ENCODE data around the gene ARHGAP15. TPM values are rescaled to one million over a fixed set of nuclear protein-coding genes. Genes with fewer than 3 reads are reported as not detected.

Gene ARHGAP15
- total and polyA plus RNA-seq, 2 experiments from 2014 or later, result 0.26 TPM; not detected in 1

DNA sequence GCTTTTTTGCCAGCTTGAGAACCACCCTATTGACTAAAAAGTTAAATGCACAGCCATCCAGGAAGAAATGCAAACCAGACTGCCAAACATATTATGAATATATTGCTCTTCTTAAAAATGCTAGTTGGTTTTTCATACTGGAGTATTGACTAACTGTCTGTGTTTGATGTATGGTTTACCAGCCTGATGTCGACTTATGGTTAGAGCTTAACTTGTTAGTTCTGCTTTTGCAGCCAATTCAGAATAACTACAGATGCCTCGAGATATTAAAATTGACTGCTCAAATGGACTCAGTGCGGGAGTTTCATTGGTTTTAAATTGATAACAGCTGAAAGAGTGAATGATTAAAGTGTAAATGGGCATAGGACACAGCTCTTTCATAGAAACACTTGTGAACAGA is 369.8 kb downstream of the ARHGAP15 start:
- no peaks in the 10 kb centered on the region for H3K36me3 ChIP-seq (ENCODE audit: insufficient read depth)
- Mint-ChIP-seq H3K4me3 (no peak overlapping the region), H3K27me3 (ENCODE audit: insufficient read depth, low read depth, poor library complexity) (peaks cover 4% of the 10 kb centered on the region), H3K36me3 (ENCODE audit: low read depth) (no peaks in the 10 kb centered on the region; the same call in 2 of the 3 replicates), H3K4me1 (no peaks in the 10 kb centered on the region), H3K9me3 (peaks cover 6% of the 10 kb centered on the region; the same call in 2 of the 3 replicates), H3K27ac (no peak overlapping the region)
- no peak for ATAC-seq
- TF ChIP-seq, protein P1, sequence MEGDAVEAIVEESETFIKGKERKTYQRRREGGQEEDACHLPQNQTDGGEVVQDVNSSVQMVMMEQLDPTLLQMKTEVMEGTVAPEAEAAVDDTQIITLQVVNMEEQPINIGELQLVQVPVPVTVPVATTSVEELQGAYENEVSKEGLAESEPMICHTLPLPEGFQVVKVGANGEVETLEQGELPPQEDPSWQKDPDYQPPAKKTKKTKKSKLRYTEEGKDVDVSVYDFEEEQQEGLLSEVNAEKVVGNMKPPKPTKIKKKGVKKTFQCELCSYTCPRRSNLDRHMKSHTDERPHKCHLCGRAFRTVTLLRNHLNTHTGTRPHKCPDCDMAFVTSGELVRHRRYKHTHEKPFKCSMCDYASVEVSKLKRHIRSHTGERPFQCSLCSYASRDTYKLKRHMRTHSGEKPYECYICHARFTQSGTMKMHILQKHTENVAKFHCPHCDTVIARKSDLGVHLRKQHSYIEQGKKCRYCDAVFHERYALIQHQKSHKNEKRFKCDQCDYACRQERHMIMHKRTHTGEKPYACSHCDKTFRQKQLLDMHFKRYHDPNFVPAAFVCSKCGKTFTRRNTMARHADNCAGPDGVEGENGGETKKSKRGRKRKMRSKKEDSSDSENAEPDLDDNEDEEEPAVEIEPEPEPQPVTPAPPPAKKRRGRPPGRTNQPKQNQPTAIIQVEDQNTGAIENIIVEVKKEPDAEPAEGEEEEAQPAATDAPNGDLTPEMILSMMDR (conservative IDR thresholded peaks at IDR 0.05; ENCODE audit: low read depth in 2 of 2), result no peak
- TF ChIP-seq, protein P2, sequence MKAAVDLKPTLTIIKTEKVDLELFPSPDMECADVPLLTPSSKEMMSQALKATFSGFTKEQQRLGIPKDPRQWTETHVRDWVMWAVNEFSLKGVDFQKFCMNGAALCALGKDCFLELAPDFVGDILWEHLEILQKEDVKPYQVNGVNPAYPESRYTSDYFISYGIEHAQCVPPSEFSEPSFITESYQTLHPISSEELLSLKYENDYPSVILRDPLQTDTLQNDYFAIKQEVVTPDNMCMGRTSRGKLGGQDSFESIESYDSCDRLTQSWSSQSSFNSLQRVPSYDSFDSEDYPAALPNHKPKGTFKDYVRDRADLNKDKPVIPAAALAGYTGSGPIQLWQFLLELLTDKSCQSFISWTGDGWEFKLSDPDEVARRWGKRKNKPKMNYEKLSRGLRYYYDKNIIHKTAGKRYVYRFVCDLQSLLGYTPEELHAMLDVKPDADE (IDR thresholded peaks at IDR 0.05), result no peak
- no peak for TF ChIP-seq EZH2phosphoT487 (IDR thresholded peaks at IDR 0.05; ENCODE audit: unreplicated experiment)
- TF ChIP-seq CREB1 (CRISPR knock-in tag; IDR thresholded peaks at IDR 0.05; ENCODE audit: low read depth), result no peak
- TF ChIP-seq ZNF114 (CRISPR knock-in tag; IDR thresholded peaks at IDR 0.05), result no peak
- TF ChIP-seq JUNB (IDR thresholded peaks at IDR 0.05; ENCODE audit: unreplicated experiment), result no peak
- TF ChIP-seq STAT1 (IDR thresholded peaks at IDR 0.05; ENCODE audit: unreplicated experiment), result no peak
- TF ChIP-seq NANOG (IDR thresholded peaks at IDR 0.05; ENCODE audit: borderline replicate concordance), result no peak
- TF ChIP-seq, protein P3, sequence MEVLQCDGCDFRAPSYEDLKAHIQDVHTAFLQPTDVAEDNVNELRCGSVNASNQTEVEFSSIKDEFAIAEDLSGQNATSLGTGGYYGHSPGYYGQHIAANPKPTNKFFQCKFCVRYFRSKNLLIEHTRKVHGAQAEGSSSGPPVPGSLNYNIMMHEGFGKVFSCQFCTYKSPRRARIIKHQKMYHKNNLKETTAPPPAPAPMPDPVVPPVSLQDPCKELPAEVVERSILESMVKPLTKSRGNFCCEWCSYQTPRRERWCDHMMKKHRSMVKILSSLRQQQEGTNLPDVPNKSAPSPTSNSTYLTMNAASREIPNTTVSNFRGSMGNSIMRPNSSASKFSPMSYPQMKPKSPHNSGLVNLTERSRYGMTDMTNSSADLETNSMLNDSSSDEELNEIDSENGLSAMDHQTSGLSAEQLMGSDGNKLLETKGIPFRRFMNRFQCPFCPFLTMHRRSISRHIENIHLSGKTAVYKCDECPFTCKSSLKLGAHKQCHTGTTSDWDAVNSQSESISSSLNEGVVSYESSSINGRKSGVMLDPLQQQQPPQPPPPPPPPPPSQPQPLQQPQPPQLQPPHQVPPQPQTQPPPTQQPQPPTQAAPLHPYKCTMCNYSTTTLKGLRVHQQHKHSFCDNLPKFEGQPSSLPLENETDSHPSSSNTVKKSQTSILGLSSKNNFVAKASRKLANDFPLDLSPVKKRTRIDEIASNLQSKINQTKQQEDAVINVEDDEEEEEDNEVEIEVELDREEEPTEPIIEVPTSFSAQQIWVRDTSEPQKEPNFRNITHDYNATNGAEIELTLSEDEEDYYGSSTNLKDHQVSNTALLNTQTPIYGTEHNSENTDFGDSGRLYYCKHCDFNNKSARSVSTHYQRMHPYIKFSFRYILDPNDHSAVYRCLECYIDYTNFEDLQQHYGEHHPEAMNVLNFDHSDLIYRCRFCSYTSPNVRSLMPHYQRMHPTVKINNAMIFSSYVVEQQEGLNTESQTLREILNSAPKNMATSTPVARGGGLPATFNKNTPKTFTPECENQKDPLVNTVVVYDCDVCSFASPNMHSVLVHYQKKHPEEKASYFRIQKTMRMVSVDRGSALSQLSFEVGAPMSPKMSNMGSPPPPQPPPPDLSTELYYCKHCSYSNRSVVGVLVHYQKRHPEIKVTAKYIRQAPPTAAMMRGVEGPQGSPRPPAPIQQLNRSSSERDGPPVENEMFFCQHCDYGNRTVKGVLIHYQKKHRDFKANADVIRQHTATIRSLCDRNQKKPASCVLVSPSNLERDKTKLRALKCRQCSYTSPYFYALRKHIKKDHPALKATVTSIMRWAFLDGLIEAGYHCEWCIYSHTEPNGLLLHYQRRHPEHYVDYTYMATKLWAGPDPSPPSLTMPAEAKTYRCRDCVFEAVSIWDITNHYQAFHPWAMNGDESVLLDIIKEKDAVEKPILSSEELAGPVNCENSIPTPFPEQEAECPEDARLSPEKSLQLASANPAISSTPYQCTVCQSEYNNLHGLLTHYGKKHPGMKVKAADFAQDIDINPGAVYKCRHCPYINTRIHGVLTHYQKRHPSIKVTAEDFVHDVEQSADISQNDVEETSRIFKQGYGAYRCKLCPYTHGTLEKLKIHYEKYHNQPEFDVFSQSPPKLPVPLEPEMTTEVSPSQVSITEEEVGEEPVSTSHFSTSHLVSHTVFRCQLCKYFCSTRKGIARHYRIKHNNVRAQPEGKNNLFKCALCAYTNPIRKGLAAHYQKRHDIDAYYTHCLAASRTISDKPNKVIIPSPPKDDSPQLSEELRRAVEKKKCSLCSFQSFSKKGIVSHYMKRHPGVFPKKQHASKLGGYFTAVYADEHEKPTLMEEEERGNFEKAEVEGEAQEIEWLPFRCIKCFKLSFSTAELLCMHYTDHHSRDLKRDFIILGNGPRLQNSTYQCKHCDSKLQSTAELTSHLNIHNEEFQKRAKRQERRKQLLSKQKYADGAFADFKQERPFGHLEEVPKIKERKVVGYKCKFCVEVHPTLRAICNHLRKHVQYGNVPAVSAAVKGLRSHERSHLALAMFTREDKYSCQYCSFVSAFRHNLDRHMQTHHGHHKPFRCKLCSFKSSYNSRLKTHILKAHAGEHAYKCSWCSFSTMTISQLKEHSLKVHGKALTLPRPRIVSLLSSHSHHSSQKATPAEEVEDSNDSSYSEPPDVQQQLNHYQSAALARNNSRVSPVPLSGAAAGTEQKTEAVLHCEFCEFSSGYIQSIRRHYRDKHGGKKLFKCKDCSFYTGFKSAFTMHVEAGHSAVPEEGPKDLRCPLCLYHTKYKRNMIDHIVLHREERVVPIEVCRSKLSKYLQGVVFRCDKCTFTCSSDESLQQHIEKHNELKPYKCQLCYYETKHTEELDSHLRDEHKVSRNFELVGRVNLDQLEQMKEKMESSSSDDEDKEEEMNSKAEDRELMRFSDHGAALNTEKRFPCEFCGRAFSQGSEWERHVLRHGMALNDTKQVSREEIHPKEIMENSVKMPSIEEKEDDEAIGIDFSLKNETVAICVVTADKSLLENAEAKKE (CRISPR knock-in tag; IDR thresholded peaks at IDR 0.05), result no peak
- no peak for TF ChIP-seq EZH2 (IDR thresholded peaks at IDR 0.05; ENCODE audit: low read depth, unreplicated experiment)
- H3K4me3 ChIP-seq, result no peak overlapping the region
- 0 out of 2 replicates have a peak, but pooled peaks cover 3% of the 10 kb centered on the region for H3K9me2 ChIP-seq (ENCODE audit: insufficient read depth)
- no peaks in the 10 kb centered on the region for H3K27me3 ChIP-seq (ENCODE audit: insufficient read depth)
- no peak for DNase-seq (ENCODE audit: low spot score)
- H2AFZ ChIP-seq, result no peak overlapping the region
- no peaks in the 10 kb centered on the region for H3K79me2 ChIP-seq (replicated peaks; ENCODE audit: insufficient read depth)
- no peak overlapping the region for H3K4me2 ChIP-seq
- H3K27ac ChIP-seq (ENCODE audit: low read depth), result no peak overlapping the region
- no peaks in the 10 kb centered on the region for H3F3A ChIP-seq (replicated peaks; ENCODE audit: low read depth)
- H3K4me1 ChIP-seq (ENCODE audit: insufficient read depth), result no peaks in the 10 kb centered on the region
- no peaks in the 10 kb centered on the region for H4K20me1 ChIP-seq (replicated peaks; ENCODE audit: insufficient read depth)

All from GM23338 (cell line).